GM12872 (cell line): ENCODE results near the gene DRAP1.

Experiments used
- TF ChIP-seq, protein P1 (sequence below): IDR thresholded peaks from 3 replicates; pipeline ENCODE4 v1.5.1; 2011; ENCODE audit warnings: low read depth, mild to moderate bottlenecking, low read length, moderate library complexity; ENCODE audit not compliant: insufficient read depth

DRAP1 gene

GRCh38 chr11:65903068-65903481 lies 16.2 kb upstream of the DRAP1 start:
- TF ChIP-seq, protein P1, sequence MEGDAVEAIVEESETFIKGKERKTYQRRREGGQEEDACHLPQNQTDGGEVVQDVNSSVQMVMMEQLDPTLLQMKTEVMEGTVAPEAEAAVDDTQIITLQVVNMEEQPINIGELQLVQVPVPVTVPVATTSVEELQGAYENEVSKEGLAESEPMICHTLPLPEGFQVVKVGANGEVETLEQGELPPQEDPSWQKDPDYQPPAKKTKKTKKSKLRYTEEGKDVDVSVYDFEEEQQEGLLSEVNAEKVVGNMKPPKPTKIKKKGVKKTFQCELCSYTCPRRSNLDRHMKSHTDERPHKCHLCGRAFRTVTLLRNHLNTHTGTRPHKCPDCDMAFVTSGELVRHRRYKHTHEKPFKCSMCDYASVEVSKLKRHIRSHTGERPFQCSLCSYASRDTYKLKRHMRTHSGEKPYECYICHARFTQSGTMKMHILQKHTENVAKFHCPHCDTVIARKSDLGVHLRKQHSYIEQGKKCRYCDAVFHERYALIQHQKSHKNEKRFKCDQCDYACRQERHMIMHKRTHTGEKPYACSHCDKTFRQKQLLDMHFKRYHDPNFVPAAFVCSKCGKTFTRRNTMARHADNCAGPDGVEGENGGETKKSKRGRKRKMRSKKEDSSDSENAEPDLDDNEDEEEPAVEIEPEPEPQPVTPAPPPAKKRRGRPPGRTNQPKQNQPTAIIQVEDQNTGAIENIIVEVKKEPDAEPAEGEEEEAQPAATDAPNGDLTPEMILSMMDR, result no peak

DNA sequence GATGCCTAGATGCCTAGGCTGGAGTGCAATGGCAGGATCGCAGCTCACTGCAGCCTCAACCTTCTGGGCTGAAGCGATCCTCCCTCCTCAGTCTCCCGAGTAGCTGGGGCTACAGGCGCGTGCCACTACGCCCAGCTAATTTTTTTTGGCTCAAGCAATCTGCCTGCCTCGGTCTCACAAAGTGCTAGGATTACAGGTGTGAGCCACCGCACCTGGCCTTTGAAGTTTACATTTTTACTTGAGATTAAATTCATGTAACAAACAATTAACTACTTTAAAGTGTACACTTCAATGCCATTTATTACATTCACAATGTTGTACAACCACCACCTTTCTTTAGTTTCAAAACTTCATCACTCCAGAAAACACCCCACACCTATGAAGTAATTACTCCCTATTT lies 15.5 kb upstream of the DRAP1 start:
- TF ChIP-seq, protein P1, result no peak

DNA sequence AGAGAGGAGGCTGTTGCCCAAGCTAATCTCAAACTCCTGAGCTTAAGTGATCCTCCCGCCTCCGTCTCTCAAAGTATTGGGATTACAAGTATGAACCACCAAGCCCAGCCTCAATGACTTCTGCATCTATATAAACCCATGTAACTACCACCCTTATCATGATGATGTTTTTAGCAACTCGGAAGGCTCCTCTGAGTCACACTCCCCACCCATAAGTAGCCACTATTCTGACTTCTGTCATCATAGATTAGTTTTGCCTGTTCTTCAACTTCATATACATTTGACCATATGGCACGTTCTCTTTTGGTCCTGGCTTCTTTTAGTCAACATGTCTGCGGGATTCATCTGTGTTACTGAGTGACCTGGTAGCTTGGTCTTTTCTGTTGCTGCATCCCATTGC lies 12.6 kb upstream of the DRAP1 start:
- TF ChIP-seq, protein P1, result no peak

DNA sequence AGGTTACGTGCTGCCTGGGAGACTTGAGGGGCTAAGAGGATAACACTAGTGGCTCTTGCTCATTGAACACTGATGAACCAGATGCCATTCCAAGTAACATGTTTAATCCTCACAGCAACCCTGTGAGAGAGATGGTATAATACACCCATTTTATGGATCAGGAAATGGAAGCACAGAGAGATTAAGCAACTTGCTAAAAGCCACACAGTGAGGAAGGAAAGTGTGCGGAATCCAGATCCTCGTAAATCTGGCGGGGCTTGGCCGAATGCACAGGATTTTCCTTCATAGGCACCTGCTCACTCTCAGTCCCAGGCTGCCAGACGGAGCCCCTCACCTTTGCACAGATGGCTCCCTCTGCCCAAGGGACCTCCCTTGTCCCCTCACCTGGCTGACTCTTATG lies 11.3 kb upstream of the DRAP1 start:
- TF ChIP-seq, protein P1, result no peak

DNA sequence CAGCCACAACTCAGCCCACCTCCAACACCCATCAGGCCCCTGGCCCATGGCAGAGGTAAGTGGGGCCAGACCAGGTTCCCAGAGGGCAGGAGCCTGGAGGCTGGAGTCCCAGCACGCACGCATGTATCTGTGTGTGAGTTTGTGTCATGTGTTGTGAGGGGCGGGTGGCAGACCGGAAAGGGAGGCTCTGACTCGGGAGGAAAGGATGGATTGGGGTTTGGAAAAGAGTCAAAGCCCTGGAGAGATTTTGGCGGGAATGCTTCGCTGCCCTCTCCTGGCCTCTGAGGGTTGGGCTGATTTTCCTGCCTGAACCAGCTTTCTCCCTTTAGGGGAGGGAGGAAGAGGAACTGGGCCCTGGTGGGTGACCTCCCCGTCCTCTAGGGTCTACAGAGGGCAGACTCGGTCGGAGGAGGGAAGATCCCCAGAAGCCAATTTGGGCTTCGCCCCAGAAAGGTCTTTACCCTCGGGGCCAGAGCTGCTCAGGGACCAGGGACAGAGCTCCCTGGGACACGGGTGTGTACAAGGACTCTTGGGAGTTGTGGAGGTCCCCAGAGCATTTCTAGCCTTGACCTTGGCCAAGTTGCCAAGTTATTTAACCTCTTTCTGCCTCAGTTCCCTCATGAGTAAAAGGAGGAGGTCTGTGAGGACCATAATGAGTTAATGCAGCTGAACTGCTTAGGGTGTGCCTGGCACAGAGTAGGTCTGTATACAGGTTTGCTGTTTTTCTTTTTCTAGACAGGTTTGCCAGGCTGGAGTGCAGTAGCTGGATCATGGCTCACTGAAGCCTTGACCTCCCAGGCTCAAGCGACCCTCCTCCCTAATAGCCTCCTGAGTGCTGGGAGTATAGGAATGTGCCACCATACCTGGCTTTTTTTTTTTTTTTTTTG lies 7.3 kb upstream of the DRAP1 start:
- TF ChIP-seq, protein P1, result no peak

- TF ChIP-seq, protein P1, result no peak
These were observed 6.4 kb upstream of the DRAP1 start for GRCh38 chr11:65912845-65913244.

- TF ChIP-seq, protein P1, result no peak
These were observed 4.0 kb upstream of the DRAP1 start for GRCh38 chr11:65915101-65915820.
